Measurements from ENCODE around the gene CFAP298. TPM values are rescaled to one million over a fixed set of nuclear protein-coding genes. Genes with fewer than 3 reads are reported as not detected.

CFAP298 gene
- total RNA-seq, 1 donor from 2014 or later: 43.8 TPM

DNA sequence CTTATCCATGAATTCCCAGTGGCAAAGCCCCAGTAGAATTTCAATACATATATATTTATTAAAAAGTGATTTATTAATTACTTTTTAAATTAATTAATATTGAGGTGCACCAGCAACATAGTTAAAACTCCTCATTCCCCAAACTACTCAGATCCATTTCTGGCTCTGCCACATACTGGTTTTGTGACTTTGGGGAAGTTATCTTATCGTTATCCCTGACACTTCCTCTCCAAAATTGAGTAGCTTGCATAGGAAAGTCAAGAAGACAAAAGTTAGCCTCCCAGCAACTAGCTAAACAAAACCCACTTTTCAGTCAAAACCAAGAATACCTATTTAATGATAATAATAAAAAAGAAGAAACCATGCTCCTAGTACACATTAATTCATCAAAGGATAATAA, 62.7 kb downstream of the CFAP298 start:
- Mint-ChIP-seq H3K4me1 (ENCODE audit: unreplicated experiment) (no peaks in the 10 kb centered on the region), H3K27me3 (peaks cover 5% of the 10 kb centered on the region), H3K4me3 (no peak overlapping the region), H3K36me3 (no peaks in the 10 kb centered on the region), H3K9me3 (no peaks in the 10 kb centered on the region), H3K27ac (no peak overlapping the region)
- no peak for DNase-seq (ENCODE audit: extremely low spot score, unreplicated experiment)
- TF ChIP-seq, protein P1, sequence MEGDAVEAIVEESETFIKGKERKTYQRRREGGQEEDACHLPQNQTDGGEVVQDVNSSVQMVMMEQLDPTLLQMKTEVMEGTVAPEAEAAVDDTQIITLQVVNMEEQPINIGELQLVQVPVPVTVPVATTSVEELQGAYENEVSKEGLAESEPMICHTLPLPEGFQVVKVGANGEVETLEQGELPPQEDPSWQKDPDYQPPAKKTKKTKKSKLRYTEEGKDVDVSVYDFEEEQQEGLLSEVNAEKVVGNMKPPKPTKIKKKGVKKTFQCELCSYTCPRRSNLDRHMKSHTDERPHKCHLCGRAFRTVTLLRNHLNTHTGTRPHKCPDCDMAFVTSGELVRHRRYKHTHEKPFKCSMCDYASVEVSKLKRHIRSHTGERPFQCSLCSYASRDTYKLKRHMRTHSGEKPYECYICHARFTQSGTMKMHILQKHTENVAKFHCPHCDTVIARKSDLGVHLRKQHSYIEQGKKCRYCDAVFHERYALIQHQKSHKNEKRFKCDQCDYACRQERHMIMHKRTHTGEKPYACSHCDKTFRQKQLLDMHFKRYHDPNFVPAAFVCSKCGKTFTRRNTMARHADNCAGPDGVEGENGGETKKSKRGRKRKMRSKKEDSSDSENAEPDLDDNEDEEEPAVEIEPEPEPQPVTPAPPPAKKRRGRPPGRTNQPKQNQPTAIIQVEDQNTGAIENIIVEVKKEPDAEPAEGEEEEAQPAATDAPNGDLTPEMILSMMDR (conservative IDR thresholded peaks at IDR 0.05): no peak

Other genes with a start within 250 kb of the CFAP298 start
- gene URB1, start 219.4 kb downstream of the CFAP298 start, total RNA-seq (ENCODE audit: low replicate concordance): 18.5 and 19.9 TPM in 2 replicates
- 0.63 and 1.2 TPM in 2 replicates for gene EVA1C, start 199.7 kb downstream of the CFAP298 start, total RNA-seq (ENCODE audit: low replicate concordance)
- 0.93 and 1.2 TPM in 2 replicates for gene TCP10L, start 26.9 kb downstream of the CFAP298 start, total RNA-seq (ENCODE audit: low replicate concordance)
- gene SYNJ1, start 115.6 kb upstream of the CFAP298 start, total RNA-seq (ENCODE audit: low replicate concordance): 11.1 and 12.0 TPM in 2 replicates
- 52.0 and 80.2 TPM in 2 replicates for gene PAXBP1, start 159.4 kb upstream of the CFAP298 start, total RNA-seq (ENCODE audit: low replicate concordance)

Measured in type B pancreatic cell (in vitro differentiated cells).